IMR-90 (cell line): Measurements from ENCODE around the gene OR1M1. TPM values are rescaled to one million over a fixed set of nuclear protein-coding genes. Genes with fewer than 3 reads are reported as not detected.
"Not testable (repeated sequence)": the region's sequence is repeated elsewhere in the genome, so short reads cannot be mapped to it uniquely, and the experiment has no call there.

Experiments used
- ATAC-seq: fragments of 200-7000 bp; cut with Tn5 transposase; 2 replicates; pipeline ENCODE4 v1.9.1; 2020; ENCODE audit warnings: low read depth, mild to moderate bottlenecking, moderate library complexity
- BruUV-seq: library from RNA; stranded (reverse); fragments of 400-500 nt; replicated peaks from 2 replicates; lab custom pipeline; 2021; lab: Mats Ljungman, UMichigan
- CTCF ChIA-PET: fragments of 300-600 bp; formaldehyde crosslinking; extraction: SDS; loops from one replicate; lab custom pipeline; 2021; ENCODE audit warnings: antibody characterized with exemption; lab: Yijun Ruan, JAX
- POLR2A ChIA-PET: fragments of 300-600 bp; sonication (Branson Sonifier 250); formaldehyde crosslinking; loops from one replicate; lab custom pipeline; 2022; ENCODE audit warnings: antibody characterized with exemption; ENCODE audit not compliant: unreplicated experiment; lab: Charles Lee
- DNase-seq: peaks from one replicate; pipeline ENCODE4 v3.0.0; 2013
- H2AFZ ChIP-seq: replicated peaks from 2 replicates; pipeline ENCODE3; 2013; ENCODE audit warnings: low read length, mild to moderate bottlenecking; ENCODE audit not compliant: poor library complexity
- H2AK5ac ChIP-seq: 2 replicates; pipeline ENCODE4 v1.6.1; 2013; ENCODE audit warnings: low read depth, low read length, inconsistent platforms
- H2AK9ac ChIP-seq: replicated peaks from 2 replicates; pipeline ENCODE3; 2013; ENCODE audit warnings: mild to moderate bottlenecking, low read depth, low read length, moderate library complexity; ENCODE audit not compliant: poor library complexity
- H2BK120ac ChIP-seq: 2 replicates; pipeline ENCODE4 v1.6.1; 2013; ENCODE audit warnings: low read depth, low read length, inconsistent platforms
- H2BK15ac ChIP-seq: 3 replicates; pipeline ENCODE4 v1.6.1; 2013; ENCODE audit warnings: low read depth, low read length, inconsistent platforms
- H2BK20ac ChIP-seq: 2 replicates; pipeline ENCODE4 v1.6.1; 2013; ENCODE audit warnings: low read depth, mild to moderate bottlenecking, inconsistent platforms, low read length, moderate library complexity
- H2BK5ac ChIP-seq: 2 replicates; pipeline ENCODE4 v1.6.1; 2013; ENCODE audit warnings: mild to moderate bottlenecking, low read depth, low read length, inconsistent platforms; ENCODE audit not compliant: poor library complexity, severe bottlenecking
- H3K14ac ChIP-seq: replicated peaks from 2 replicates; pipeline ENCODE4 v1.6.1; 2013; ENCODE audit warnings: low read depth, low read length, inconsistent platforms
- H3K18ac ChIP-seq: 2 replicates; pipeline ENCODE4 v1.6.1; 2013; ENCODE audit warnings: low read depth, low read length, control low read depth
- H3K23ac ChIP-seq: 2 replicates; pipeline ENCODE4 v1.6.1; 2013; ENCODE audit warnings: low read depth, low read length, inconsistent platforms
- H3K27ac ChIP-seq: 2 replicates; pipeline ENCODE4 v1.5.1; 2013; ENCODE audit warnings: mild to moderate bottlenecking, control low read depth, low read length; ENCODE audit not compliant: insufficient read depth
- H3K27me3 ChIP-seq: 2 replicates; pipeline ENCODE4 v1.6.1; 2013; ENCODE audit warnings: low read length; ENCODE audit not compliant: control insufficient read depth, insufficient read depth
- H3K36me3 ChIP-seq: 2 replicates; pipeline ENCODE4 v1.6.1; 2013; ENCODE audit warnings: low read length, mixed read lengths; ENCODE audit not compliant: control insufficient read depth, insufficient read depth
- H3K4ac ChIP-seq: 2 replicates; pipeline ENCODE4 v1.6.1; 2013; ENCODE audit warnings: low read depth, low read length, inconsistent platforms
- H3K4me1 ChIP-seq: 2 replicates; pipeline ENCODE4 v1.6.1; 2013; ENCODE audit warnings: low read length, mixed read lengths; ENCODE audit not compliant: control insufficient read depth, insufficient read depth
- H3K4me2 ChIP-seq: 2 replicates; pipeline ENCODE4 v1.6.1; 2013; ENCODE audit warnings: low read depth, mild to moderate bottlenecking, control low read depth, low read length, moderate library complexity
- H3K4me3 ChIP-seq: 2 replicates; pipeline ENCODE4 v1.5.1; 2013; ENCODE audit warnings: low read depth, mild to moderate bottlenecking, control low read depth, low read length, moderate library complexity; ENCODE audit not compliant: insufficient read depth
- H3K56ac ChIP-seq: 2 replicates; pipeline ENCODE4 v1.6.1; 2013; ENCODE audit warnings: low read length, inconsistent platforms; ENCODE audit not compliant: insufficient read depth; ENCODE audit errors: extremely low read depth
- H3K79me1 ChIP-seq, 2 experiments: 2 replicates each; pipeline ENCODE4 v1.6.1; 2013; ENCODE audit warnings: low read length in 2 of 2, inconsistent platforms in 1 of 2, low read depth in 1 of 2
- H3K9ac ChIP-seq: 2 replicates; pipeline ENCODE4 v1.6.1; 2013; ENCODE audit warnings: low read depth, low read length, control low read depth
- H3K9me1 ChIP-seq: 2 replicates; pipeline ENCODE4 v1.6.1; 2013; ENCODE audit warnings: low read length, inconsistent platforms; ENCODE audit not compliant: insufficient read depth
- H3K9me3 ChIP-seq: 2 replicates; pipeline ENCODE4 v1.6.1; 2013; ENCODE audit warnings: low read length; ENCODE audit not compliant: control insufficient read depth, insufficient read depth
- H4K20me1 ChIP-seq: 2 replicates; pipeline ENCODE4 v1.6.1; 2013; ENCODE audit warnings: low read length, inconsistent platforms; ENCODE audit not compliant: insufficient read depth
- H4K5ac ChIP-seq: 2 replicates; pipeline ENCODE4 v1.6.1; 2013; ENCODE audit warnings: mild to moderate bottlenecking, low read depth, low read length, control low read depth
- H4K8ac ChIP-seq, 2 experiments: 2 replicates each; pipeline ENCODE4 v1.6.1; 2013; ENCODE audit warnings: low read depth in 2 of 2, low read length in 2 of 2, control low read depth in 1 of 2, inconsistent platforms in 1 of 2
- H4K91ac ChIP-seq: 2 replicates; pipeline ENCODE4 v1.6.1; 2013; ENCODE audit warnings: low read depth, low read length, inconsistent platforms; ENCODE audit not compliant: insufficient read depth
- WGBS, 2 experiments: methylation state at CpG; one replicate each; pipeline versions ENCODE4 v1.1.5 to v1.1.7; 2013; ENCODE audit warnings: missing lambda C conversion rate in 2 of 2; ENCODE audit not compliant: insufficient read length in 1 of 2; ENCODE audit errors: extremely low coverage in 2 of 2; 5-methylcytosine and 5-hydroxymethylcytosine counted together
- dilution Hi-C: fragments of 300-500 bp; cut with HindIII; formaldehyde crosslinking; loops from one replicate; pipeline ENCODE4 v1.14.3; 2018; ENCODE audit warnings: low sequenced_read_pairs; ENCODE audit not compliant: unreplicated experiment
- in situ Hi-C: fragments of 300-500 bp; cut with MboI; formaldehyde crosslinking; loops from 3 replicates; pipeline ENCODE4 v1.14.3; 2019; ENCODE audit warnings: low sequenced_read_pairs, inconsistent platforms, mixed read lengths
- intact Hi-C: fragments of 100-400 bp; cut with micrococcal nuclease; formaldehyde crosslinking; loops from 2 replicates; pipeline ENCODE4 v1.10.0; 2022
- polyA plus RNA-seq, 3 experiments: library from polyadenylated mRNA; depleted of rRNA; stranded (reverse); fragments of >200 nt; gene quantifications; 2 replicates each; pipeline ENCODE4 v1.2.3, GENCODE V29; 2012; ENCODE audit warnings: low replicate concordance in 1 of 3
- total RNA-seq: library from RNA; depleted of rRNA; stranded (reverse); fragments of >200 nt; gene quantifications from 2 replicates; pipeline ENCODE4 v1.2.3, GENCODE V29; 2012

The OR1M1 gene
- total and polyA plus RNA-seq, 2 of the 4 experiments (the other 2 are of a cell fraction) = not detected

DNA sequence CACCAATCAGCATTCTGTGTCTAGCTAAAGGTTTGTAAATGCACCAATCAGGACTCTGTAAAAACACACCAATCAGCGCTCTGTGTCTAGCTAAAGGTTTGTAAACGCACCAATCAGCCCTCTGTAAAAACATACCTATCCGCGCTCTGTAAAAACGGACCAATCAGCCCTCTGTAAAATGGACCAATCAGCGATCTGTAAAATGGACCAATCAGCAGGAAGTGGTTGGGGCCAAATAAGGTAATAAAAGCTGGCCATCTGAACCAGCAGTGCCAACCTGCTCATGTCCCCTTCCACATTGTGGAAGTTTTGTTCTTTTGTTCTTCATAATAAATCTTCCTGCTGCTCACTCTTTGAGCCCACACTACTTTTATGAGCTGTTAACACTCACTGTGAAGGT lies 33.2 kb upstream of the OR1M1 start:
- H3K14ac ChIP-seq, BruUV-seq, H3K4me1 ChIP-seq, H3K56ac ChIP-seq, H4K20me1 ChIP-seq, H4K5ac ChIP-seq, dilution Hi-C loops, H3K18ac ChIP-seq, H2BK20ac ChIP-seq, H4K91ac ChIP-seq, H4K8ac ChIP-seq, POLR2A ChIA-PET, H2AFZ ChIP-seq, intact Hi-C loops, H3K27ac ChIP-seq, H2BK15ac ChIP-seq, H3K79me1 ChIP-seq, CTCF ChIA-PET, DNase-seq, H3K9ac ChIP-seq, H3K4me2 ChIP-seq, H2AK5ac ChIP-seq, ATAC-seq, H2BK5ac ChIP-seq, H3K23ac ChIP-seq, H3K9me1 ChIP-seq, H2AK9ac ChIP-seq, H3K36me3 ChIP-seq, in situ Hi-C loops, H3K27me3 ChIP-seq, H2BK120ac ChIP-seq, H3K4ac ChIP-seq, H3K4me3 ChIP-seq: not testable (repeated sequence)
- no CpG with 5 or more reads among the region's 6 CpGs for WGBS, 2 experiments
- peaks cover 13% of the 10 kb centered on the region for H3K9me3 ChIP-seq
